ENCODE results near the gene SNX19. TPM values are rescaled to one million over a fixed set of nuclear protein-coding genes. Genes with fewer than 3 reads are reported as not detected.

Gene SNX19
- total RNA-seq, 4 donors from 2014 or later: 37.9 to 88.2 (median 72.0) TPM

DNA sequence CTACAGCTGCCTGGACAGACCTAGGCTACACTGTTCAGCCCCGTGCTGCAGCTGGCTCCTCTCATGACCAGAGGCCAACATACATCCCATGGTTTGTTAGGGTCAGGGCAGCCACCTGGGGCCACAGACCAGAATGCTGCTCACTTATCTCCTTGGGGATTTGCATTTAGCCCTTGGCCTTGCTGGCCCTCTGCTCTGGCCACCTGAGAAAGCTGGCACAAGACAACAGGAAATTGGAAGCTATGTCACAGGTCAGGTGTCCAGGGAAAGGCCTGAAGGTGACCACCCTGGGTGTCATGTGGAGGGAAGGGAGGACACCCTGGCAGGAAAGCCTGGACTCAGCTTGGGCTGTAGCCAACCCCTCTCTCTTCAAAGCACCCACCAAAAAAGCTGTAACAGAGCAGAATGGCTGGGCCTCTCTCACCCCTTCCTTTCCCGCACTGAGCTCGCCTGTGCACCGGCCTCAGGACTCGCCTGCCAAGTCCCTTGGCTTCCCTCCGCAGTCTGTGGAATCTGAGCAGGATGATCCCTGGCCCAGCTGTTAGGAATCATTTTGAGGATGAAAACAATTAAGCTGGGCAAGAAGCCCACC lies 86.3 kb downstream of the SNX19 start:
- no peak overlapping the region for H3K4me3 ChIP-seq
- H3K9me3 ChIP-seq: no peaks in the 10 kb centered on the region
- no peaks in the 10 kb centered on the region for H3K27me3 ChIP-seq
- no peak for TF ChIP-seq POLR2A (IDR thresholded peaks at IDR 0.05)
- peaks cover 42 to 47% of the 10 kb centered on the region in 2 donors for H3K4me1 ChIP-seq
- ATAC-seq (peak; percentile 52 to 56), DNase-seq (peak; percentile 40 to 50)
- no peaks in the 10 kb centered on the region for H3K36me3 ChIP-seq
- peak overlapping the region; percentile 10 to 62 (median 34) for H3K27ac ChIP-seq
- intact Hi-C loops (cut with DNase I; ENCODE audit: low total_unique reads): loop anchor here (2.0 to 5.0 kb wide), 2 partner anchors 33 to 153 kb away; no protein-coding TSS in a partner anchor
- in situ Hi-C loops (cut with MboI; ENCODE audit: low sequenced_read_pairs in 4 of 4): no loop called here

GRCh38 chr11:130828741-130829140 lies 87.5 kb downstream of the SNX19 start:
- Histone ChIP-seq H3K27ac (peak overlapping the region in 1 of 4 donors; percentile 62), H3K9me3 (no peaks in the 10 kb centered on the region), H3K4me3 (no peak overlapping the region), H3K4me1 (peaks cover 42 to 47% of the 10 kb centered on the region in 2 donors), H3K27me3 (no peaks in the 10 kb centered on the region), H3K36me3 (no peaks in the 10 kb centered on the region)
- TF ChIP-seq POLR2A (IDR thresholded peaks at IDR 0.05): no peak
- TF ChIP-seq, protein P1, sequence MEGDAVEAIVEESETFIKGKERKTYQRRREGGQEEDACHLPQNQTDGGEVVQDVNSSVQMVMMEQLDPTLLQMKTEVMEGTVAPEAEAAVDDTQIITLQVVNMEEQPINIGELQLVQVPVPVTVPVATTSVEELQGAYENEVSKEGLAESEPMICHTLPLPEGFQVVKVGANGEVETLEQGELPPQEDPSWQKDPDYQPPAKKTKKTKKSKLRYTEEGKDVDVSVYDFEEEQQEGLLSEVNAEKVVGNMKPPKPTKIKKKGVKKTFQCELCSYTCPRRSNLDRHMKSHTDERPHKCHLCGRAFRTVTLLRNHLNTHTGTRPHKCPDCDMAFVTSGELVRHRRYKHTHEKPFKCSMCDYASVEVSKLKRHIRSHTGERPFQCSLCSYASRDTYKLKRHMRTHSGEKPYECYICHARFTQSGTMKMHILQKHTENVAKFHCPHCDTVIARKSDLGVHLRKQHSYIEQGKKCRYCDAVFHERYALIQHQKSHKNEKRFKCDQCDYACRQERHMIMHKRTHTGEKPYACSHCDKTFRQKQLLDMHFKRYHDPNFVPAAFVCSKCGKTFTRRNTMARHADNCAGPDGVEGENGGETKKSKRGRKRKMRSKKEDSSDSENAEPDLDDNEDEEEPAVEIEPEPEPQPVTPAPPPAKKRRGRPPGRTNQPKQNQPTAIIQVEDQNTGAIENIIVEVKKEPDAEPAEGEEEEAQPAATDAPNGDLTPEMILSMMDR (IDR thresholded peaks at IDR 0.05 in 4 of 5, conservative IDR thresholded peaks at IDR 0.05 in 1 of 5): no peak
- intact Hi-C loops (cut with DNase I; ENCODE audit: low total_unique reads): loop anchor here (2.0 to 5.0 kb wide), 2 partner anchors 34 to 151 kb away; no protein-coding TSS in a partner anchor
- peak; percentile 50 to 61 for ATAC-seq
- in situ Hi-C loops (cut with MboI; ENCODE audit: low sequenced_read_pairs in 4 of 4): no loop called here
- peak; percentile 26 to 61 for DNase-seq

DNA sequence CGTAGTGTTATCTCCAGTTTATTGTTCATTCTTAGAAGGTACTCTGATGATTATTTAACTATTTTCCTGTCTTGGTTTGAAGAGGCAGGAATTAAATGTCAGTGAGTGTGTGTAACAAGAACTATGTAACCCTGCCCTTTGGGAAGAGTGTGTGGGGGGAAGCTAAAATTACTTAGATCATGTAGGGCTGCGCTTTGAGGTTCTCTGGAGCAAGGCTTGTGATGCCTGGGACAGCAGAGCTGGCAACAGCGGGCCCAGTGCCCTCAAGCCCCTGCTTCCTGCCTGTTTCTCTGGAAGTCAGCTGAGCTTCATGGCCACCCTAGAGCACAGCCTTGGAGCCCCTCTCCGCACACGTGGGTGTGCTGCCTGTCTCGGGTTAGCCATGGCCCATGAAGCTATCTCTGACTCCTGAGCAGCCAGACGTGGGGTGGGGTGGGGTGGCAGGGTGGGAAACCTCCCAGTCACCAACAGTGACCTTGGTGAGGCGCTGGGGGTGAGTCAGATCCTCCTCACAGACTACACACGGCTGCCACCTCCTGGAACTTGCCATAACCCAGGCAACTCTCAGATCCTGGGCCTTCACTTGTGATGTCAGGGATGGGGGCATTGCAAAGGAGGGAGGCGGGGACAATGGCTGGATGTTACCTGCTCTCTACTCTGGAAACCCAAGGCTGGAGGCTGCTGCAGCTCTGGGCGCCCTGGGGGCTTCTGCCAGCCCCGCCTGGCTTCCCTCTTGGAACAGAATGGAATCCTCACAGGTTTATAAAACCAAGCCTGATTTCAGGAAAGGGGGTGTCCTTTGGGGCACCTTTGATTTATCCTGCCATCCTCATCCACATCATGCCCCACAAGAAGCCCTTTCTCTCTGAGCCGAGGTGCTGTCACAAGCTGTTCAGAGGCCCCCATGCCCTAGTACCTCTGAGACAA lies 88.6 kb downstream of the SNX19 start:
- H3K36me3 ChIP-seq: no peaks in the 10 kb centered on the region
- in situ Hi-C loops (cut with MboI; ENCODE audit: low sequenced_read_pairs in 4 of 4): no loop called here
- intact Hi-C loops (cut with DNase I; ENCODE audit: low total_unique reads): loop anchor here (1.0 to 5.0 kb wide), 3 partner anchors 35 to 393 kb away; no protein-coding TSS in a partner anchor
- ATAC-seq (peak; percentile 36 to 72), DNase-seq (peak; percentile 20 to 53)
- H3K9me3 ChIP-seq: no peaks in the 10 kb centered on the region
- peaks cover 42 to 47% of the 10 kb centered on the region in 2 donors for H3K4me1 ChIP-seq
- no peak overlapping the region for H3K4me3 ChIP-seq
- H3K27ac ChIP-seq: peak overlapping the region in 1 of 4 donors; percentile 61
- no peaks in the 10 kb centered on the region for H3K27me3 ChIP-seq
- no peak for TF ChIP-seq POLR2A (IDR thresholded peaks at IDR 0.05)
- TF ChIP-seq, protein P1 (IDR thresholded peaks at IDR 0.05 in 4 of 5, conservative IDR thresholded peaks at IDR 0.05 in 1 of 5): peak in 2 of 5 experiments; percentile 20 to 37

DNA sequence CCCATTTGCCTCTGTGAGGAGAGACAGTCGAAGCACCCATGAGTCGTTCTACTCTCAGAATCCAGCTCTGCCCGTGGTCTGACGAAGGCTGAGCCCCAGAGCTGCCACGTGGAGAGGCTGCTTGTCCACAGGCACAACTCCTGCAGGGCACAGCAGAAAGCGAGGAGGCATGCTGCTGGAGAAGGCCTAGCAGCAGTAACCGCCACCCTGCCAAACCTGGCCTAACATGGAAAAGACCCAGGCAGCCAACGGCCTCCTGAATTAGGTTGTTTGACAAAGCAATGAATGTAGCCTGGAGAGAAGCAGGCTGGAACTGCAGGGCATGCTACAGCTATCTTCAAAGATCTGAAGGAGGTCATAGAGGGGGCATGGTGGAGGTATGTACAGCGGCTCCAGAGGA lies 89.7 kb downstream of the SNX19 start:
- in situ Hi-C loops (cut with MboI; ENCODE audit: low sequenced_read_pairs in 4 of 4) (no loop called here), intact Hi-C loops (cut with DNase I; ENCODE audit: low total_unique reads) (loop anchor here (5.0 kb wide), 1 partner anchor 149 kb away; no protein-coding TSS in a partner anchor)

More for the DNA sequence above, 89.7 kb downstream of the SNX19 start:
- Histone ChIP-seq H3K36me3 (no peaks in the 10 kb centered on the region), H3K27ac (no peak overlapping the region), H3K9me3 (no peaks in the 10 kb centered on the region), H3K4me3 (no peak overlapping the region), H3K27me3 (no peaks in the 10 kb centered on the region), H3K4me1 (peaks cover 37 to 44% of the 10 kb centered on the region in 2 donors)
- no peak for TF ChIP-seq POLR2A (IDR thresholded peaks at IDR 0.05)
- TF ChIP-seq, protein P1 (IDR thresholded peaks at IDR 0.05 in 4 of 5, conservative IDR thresholded peaks at IDR 0.05 in 1 of 5): no peak
- DNase-seq (no peak), ATAC-seq (no peak)

Data from gastrocnemius medialis (tissue), 4 donors.